ENCODE results near the gene ABCF2.

The ABCF2 gene

GRCh38 chr7:151191544-151191943 is 35.5 kb downstream of the ABCF2 start:
- no peak for DNase-seq

DNA sequence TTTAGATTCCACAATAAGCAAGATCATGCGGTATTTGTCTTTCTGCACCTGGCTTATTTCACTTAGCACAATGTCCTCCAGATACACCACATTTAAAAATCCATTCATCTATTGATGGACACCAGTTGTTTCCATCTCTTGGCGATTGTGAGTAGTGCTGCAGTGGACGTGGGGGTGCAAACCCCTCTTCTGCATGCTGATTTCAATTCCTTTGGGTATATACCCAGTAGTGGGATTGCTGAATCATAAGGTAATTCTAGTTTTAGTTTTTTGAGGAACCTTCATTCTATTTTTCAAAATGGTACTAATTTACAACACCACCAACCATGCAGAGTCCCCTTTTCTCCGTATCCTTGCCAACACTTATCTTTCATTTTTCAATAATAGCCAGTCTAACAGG is 38.0 kb downstream of the ABCF2 start:
- no peak for DNase-seq

DNA sequence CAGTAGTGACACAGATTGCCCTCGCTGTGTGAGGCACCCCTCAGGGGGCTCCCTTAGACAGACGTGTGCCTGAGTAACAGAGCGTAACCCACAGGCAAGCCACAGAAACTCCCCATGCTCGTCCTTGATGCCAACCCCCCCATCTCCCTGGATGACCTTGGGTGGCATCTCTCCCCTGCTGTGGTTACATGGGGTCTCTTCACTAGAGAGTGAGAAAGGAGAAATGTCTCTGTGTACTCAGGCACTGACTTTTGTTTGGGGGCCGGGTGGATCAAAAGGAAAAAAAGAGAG is 38.8 kb downstream of the ABCF2 start:
- no peak for DNase-seq

DNA sequence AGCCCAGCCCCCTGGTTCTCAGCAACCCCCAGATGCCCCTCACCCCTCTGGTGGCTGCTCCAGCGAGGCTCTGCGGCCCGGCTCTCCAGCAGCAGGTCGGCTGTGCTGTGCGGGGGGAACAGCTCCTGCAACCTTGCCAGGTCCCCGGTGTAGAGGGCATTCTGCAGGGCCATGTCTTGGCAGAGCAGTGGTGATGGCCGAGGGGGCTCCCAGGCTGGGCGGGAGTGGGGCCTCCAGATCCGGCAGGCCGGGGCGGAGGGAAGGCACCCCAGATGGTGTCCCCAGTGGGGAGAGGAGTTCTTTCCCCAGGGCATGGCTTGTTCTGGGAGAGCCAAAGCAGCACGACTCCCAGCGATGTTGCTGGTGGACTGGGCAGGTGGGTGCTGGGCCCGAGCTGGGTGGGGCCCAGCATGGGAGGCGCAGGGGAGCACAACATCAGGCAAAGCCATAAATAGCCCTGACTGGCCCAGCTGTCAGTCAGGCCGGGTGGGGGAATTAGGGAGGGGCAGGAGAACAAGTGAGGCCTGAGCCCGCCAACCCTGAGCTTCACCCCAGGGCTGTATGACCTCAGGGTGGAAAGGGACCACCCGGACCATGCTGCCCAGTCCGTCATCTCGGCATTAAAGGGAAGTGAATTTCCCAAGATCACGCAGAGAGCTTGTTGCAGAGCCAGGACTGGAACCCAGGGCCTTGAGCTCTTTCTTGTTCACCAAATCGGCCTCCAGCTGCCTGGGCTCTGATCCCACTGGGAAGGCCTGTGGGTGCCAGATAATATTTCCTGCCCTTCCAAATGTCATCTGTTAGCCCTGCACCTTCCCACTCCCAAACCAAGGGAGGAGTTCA is 39.4 kb downstream of the ABCF2 start:
- DNase-seq, result no peak

GRCh38 chr7:151186640-151187408 is 40.2 kb downstream of the ABCF2 start, which contains the start of gene ASB10:
ASB10 (minus strand) TSS chr7:151187250; CDS start chr7:151187130, 120 bp downstream.
- no peak for DNase-seq

DNA sequence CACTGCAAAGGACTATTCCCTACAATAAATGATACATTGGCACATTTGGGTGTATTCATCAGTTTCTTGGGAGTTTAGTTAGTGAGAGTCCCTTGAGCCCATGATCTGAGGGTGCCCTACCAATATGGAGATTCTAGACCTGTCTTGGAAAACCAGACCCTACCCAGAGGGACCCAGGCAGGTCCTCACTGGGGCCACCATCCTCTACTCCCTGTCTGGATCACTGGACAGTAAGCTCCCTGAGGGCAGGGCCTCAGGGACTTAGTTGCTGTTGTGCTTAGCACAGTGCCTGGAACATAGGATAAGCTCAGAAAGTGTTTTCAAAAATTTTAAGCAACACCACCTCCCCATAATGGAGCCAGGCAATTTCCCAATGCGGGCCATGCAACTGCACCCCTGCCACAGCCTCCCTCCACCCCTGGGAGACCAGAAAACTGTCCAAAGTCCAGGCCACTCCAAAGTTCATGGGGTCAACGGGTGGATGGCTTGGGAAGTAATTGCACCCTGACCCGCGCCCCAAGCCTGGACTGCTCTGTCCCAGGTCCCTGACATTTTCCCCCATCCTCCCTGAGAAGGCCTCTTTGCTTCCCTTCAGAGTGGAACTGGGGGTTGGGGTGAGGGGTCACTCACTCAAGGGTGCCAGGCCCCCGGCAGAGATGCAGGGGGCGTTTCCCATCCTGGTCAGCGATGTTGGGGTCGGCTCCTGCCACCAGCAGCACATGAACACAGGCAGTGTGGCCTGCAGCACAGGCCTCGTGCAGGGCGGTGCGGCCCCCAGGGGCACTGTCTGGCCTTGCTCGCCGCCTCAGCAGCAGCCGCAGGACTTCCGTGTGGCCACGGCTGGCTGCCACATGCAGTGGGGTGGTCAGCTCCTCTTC is 41.0 kb downstream of the ABCF2 start:
- DNase-seq, result no peak

DNA sequence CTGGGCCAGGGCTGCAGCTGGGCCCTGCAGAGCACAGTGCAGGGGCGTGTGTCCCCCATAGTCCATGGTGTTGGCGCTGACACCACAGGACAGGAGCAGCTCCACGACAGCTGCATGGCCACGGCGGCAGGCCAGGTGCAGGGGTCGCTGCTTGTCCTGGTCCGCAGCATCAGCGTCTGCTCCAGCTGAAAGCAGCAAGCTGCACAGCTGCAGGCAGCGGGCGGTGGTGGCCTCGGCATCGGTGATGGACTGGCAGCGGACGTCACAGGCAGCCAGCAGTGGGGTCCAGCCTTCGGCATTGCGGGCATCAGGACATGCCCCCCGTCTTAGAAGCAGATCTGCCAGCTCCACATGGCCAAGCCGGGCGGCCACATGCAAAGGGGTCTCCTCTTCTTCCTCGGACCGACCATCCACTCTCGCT is 46.0 kb downstream of the ABCF2 start:
- no peak for DNase-seq

DNA sequence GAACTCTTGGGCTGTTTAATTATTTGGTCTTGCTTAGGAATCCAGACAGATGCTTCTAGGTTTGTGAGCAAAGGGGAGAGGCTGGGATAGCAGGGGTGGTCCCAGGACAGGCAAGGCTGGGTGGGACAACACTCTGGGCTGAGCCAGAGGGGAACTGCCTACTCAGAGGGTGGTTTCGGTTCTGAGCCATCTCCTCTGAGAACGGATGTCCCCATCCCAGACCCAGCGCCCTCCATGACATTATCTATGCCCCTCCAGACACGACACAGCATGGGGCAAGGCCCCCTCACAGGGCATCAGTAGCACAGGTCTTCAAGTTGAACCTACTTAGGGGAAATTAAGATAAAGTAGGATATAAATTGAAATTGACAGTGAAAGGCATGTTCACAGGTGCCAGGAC is 47.1 kb downstream of the ABCF2 start:
- DNase-seq, result no peak

DNA sequence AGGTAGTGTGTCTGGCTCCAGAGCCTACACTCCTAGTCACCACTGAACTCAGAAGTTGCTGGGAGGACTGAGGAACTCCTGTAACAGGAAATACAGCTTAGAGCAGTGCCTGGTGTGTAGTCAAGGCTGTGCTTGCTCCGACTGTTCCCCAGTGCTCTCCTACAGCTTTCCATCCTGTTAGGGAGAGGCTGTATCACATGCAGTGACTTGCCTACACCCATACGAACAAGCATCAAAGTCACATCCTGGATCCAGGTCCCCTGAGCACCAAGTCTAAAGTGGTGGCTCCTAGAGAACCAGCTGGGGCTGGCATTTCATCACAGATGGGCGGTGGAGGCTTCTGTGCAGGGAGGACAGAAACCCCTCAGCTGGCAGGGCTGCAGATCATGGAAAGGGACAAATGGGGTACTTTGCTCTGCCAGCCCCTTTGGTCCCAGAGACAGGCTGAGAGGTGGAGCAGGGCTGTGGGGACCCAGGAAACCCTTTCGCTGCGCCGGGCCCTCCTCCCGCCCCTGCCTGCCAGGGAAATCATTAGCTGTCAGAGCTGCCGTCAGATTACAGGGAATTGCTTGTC is 47.6 kb downstream of the ABCF2 start:
- DNase-seq, result no peak

- no peak for DNase-seq
These were observed 48.2 kb downstream of the ABCF2 start for GRCh38 chr7:151178831-151179230.

GRCh38 chr7:151178236-151178635 is 48.8 kb downstream of the ABCF2 start:
- no peak for DNase-seq

- DNase-seq, result no peak
These were observed 49.7 kb downstream of the ABCF2 start for GRCh38 chr7:151177310-151177709.

DNA sequence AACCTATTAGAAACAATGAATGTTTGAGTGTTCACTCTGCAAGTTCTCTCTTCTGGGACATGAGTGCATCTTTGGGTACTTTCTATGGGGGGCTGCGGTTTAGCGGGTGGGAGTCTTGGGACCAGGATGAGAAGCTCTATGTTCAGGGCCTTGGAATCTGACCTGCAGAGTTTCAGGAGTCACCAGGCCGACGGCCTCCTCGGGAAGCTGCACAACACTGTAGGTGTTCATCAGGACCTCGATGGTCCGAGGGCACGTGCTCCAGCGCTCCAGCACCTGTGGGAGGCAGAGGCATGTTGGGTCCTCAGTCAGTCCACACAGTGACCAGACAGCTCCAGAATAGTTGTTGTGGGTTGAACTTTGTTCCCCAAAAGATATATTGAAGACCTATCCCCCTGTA is 50.6 kb downstream of the ABCF2 start:
- no peak for DNase-seq

- DNase-seq, result no peak
These were observed 51.2 kb downstream of the ABCF2 start for GRCh38 chr7:151175793-151176311.

DNA sequence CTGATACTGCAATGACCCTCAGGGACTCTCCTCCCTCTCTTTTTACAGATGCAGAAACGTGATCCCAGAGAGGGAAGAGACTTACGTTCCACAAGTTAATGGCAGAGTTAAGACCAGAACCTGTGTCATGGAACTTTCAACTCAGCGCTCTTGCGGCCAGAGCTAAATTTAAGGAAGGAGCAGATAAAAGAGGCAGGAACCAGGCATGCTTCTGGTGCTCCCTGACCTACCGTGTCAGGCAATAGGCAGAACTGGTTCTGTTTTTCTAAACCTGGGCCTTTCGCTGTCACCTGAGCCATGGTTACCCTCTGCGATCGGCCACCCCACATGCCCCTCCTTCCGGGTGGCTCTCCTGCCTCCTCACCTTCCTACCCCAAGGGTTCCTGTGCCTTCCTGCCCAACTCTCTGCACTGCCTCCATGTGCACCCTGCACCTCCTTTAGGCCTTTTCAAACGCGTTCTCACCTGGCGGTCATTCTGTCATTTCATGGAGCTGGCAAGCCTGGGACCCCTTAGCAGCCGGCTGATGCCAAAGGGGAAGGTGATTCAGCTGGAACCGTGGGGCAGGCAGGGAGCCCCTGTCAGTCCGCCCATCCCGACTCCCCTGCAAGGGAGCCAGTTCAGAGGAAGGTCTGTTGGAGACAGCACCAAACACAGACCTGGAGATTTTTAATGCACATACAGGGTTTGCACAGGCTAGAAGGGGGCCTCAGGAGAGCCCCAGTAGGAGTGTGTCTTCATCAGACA is 51.8 kb downstream of the ABCF2 start:
- no peak for DNase-seq

DNA sequence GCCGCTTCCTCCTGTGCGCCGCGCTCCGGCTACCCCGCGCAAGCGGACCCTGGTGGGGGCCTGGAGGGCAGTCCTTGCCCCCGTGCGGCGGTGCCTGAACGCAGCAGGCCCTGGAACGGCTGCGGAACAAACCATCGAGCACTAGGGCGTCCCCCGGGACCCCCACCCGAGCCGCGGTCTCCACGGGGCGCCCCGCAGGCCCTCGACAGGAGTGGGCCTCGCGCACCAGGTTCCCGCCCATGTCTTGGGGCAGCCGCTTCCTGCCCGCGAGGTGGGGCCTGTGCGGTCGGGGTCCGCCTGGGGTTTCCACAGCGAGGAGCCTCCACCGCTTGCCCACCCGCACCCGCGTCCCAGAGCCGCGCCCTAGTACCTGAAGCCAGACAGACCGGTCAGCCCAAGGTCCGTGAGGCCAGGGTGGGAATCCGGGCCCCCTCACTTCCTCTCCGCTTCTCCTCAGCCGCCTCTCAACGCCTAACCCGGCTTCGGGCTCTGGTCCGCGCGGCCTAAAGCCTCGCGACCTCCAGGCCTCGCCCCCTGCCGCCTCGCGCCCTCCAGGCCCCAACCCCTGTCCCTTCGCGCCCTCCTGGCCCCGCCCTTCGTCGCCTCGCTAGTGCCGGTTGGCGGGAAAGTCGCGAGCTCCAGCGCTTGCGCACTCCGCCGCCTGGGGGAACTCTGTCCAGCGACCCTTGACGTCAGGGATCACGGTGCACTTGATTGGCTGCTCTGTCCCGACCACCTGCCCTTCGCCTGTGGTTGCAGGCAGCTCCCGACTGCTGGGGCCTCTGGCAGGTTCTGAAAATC is 52.6 kb downstream of the ABCF2 start:
- DNase-seq, result peak in 1 of 6 experiments; percentile 11

GRCh38 chr7:151173386-151174245 is 53.4 kb downstream of the ABCF2 start:
- no peak for DNase-seq

DNA sequence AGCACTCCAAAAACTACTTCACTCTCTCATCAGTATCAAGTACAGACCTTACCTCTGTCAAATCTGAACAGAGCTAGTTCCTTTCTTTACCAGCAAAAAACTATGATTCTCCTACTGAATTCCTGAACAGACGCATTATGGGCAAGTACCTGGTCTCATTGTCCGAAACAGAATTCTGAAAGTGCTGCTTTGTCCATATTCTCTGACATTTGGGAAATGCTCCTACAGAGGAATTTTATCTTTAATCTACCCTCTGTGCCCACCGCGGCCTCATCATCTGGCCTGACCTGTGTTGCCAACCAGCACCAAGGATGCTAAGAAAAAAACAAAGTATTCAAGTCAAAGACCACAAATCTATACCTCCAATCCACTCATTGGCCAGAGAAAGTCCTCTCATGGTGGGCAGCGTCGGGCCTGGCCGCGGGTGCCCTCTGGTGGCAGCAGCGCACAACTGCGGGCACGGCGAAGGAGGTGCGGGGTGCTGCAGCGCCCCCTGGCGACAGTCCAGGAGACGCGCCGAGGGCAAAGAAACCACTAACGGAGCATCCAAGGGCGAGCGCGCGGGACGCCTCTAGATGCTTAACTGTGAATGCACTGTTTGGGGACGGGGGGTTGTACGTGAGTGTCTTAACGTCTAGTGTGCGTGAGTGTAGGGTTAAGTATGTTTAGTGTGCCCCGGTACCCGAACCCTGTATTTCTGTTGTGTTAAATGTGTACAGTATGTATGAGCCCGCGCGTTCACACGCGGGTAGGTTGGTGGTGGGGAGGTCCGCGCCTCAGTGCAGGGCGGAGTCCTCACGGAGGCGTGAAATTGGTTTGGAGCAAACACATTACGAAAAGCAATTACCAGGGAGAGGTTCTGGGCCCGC is 54.5 kb downstream of the ABCF2 start:
- peak; percentile 43 to 86 (median 72) for DNase-seq

- no peak for DNase-seq
These were observed 58.2 kb downstream of the ABCF2 start for GRCh38 chr7:151168787-151169162.
